Gastrocnemius medialis (tissue), 4 donors: ENCODE results near the gene IGFL1. TPM values are rescaled to one million over a fixed set of nuclear protein-coding genes. Genes with fewer than 3 reads are reported as not detected.
"Not testable (repeated sequence)": the region's sequence is repeated elsewhere in the genome, so short reads cannot be mapped to it uniquely, and the experiment has no call there.

Experiments used
- ATAC-seq, 2 donors: fragments of 150-250 bp; one replicate each; pipeline ENCODE4 v1.9.1; 2016
- DNase-seq, 2 donors: peaks; one replicate each; pipeline ENCODE4 v3.0.0-alpha.2; 2019
- H3K27ac ChIP-seq, 4 donors: fragments of 200-600 bp; sonication (generic); 1 replicate in 1 of 4; 2 replicates in 3 of 4; pipeline ENCODE4 v1.5.1; 2016 to 2018; ENCODE audit warnings: mild to moderate bottlenecking in 2 of 4, moderate library complexity in 1 of 4
- H3K27me3 ChIP-seq, 3 donors: fragments of 200-600 bp; sonication (generic) in 2 of 3; 1 replicate in 1 of 3; 2 replicates in 2 of 3; pipeline versions ENCODE4 v1.5.1 to v1.6.0; 2016 to 2019; ENCODE audit warnings: mild to moderate bottlenecking in 1 of 3, moderate library complexity in 1 of 3
- H3K36me3 ChIP-seq, 2 donors: fragments of 200-600 bp; sonication (generic) in 1 of 2; one replicate each; pipeline ENCODE4 v1.5.1; 2017 to 2018
- H3K4me1 ChIP-seq, 2 donors: fragments of 200-600 bp; sonication (generic) in 1 of 2; one replicate each; pipeline ENCODE4 v1.5.1; 2016 to 2017; ENCODE audit warnings: mild to moderate bottlenecking in 2 of 2
- H3K4me3 ChIP-seq, 4 donors: fragments of 200-600 bp; sonication (generic) in 3 of 4; 1 replicate in 1 of 4; 2 replicates in 3 of 4; pipeline ENCODE4 v1.5.1; 2016 to 2019; ENCODE audit warnings: mild to moderate bottlenecking in 2 of 4
- H3K9me3 ChIP-seq, 3 donors: fragments of 200-600 bp; sonication (generic) in 2 of 3; 1 replicate in 1 of 3; 2 replicates in 2 of 3; pipeline ENCODE4 v1.5.1; 2016 to 2019
- POLR2A ChIP-seq, 2 donors: fragments of 450-650 bp; IDR thresholded peaks; one replicate each; pipeline ENCODE4 v1.6.1; 2017; ENCODE audit warnings: antibody characterized with exemption in 2 of 2, mild to moderate bottlenecking in 2 of 2, moderate library complexity in 2 of 2
- in situ Hi-C, 4 donors: fragments of 200-750 bp; cut with MboI; loops; one replicate each; pipeline versions ENCODE4 v1.15.0 to v1.8.0; 2017; ENCODE audit warnings: low sequenced_read_pairs in 4 of 4
- intact Hi-C: fragments of 100-400 bp; cut with DNase I; formaldehyde crosslinking; loops from one replicate; pipeline ENCODE4 v1.15.1; 2023; ENCODE audit warnings: low total_unique reads
- total RNA-seq, 4 donors: library from RNA; depleted of rRNA; stranded (reverse); fragments of >200 nt; gene quantifications; one replicate each; pipeline versions ENCODE4 v1.1.0 to v1.2.3, GENCODE V29; 2016
- TF ChIP-seq, protein P1 (sequence below), 5 experiments: fragments of 450-650 bp in 3 of 5; fragments of 200-600 bp in 2 of 5; sonication (generic) in 2 of 5; IDR thresholded peaks in 4 of 5; conservative IDR thresholded peaks in 1 of 5; 1 replicate in 4 of 5; 2 replicates in 1 of 5; pipeline ENCODE4 v1.5.1; 2016 to 2019; ENCODE audit warnings: antibody characterized with exemption in 5 of 5, mild to moderate bottlenecking in 3 of 5, moderate library complexity in 3 of 5

IGFL1 gene
- total RNA-seq, 4 donors from 2014 or later = not detected

DNA sequence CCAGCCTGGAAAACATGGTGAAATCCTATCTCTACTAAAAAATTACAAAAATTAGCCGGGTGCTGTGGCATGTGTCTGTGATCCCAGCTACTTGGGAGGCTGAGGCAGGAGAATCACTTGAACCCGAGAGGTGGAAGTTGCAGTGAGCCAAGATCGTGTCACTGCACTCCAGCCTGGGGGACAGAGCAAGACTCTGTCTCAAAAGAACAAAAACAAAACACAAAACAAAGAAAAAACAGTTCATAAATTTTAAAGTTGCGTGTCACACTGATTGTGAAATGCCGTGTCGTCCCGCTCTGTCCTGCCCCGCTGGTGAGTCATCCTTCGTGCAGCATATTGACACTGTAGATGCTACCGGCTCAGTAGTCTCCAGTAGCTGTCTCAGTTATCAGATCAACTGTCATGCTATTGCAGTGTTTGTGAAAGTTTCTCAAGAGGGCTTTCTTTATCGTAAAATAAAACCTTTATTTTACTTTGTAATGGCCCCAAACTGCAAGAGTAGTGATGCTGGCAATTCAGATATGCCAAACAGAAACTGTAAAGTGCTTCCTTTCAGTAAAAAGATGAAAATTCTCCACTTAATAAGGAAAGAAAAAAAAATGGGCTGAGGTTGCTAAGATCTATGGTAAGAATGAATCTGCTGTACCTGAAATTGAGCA, 36.4 kb upstream of the IGFL1 start:
- in situ Hi-C loops = no loop called here
- Histone ChIP-seq H3K36me3 (no peaks in the 10 kb centered on the region), H3K27me3 (peaks cover 0 to 16% (median 13%) of the 10 kb centered on the region in 3 donors), H3K4me1 (peaks cover 0 to 12% of the 10 kb centered on the region in 2 donors), H3K4me3 (no peak overlapping the region), H3K9me3 (no peaks in the 10 kb centered on the region), H3K27ac (peak overlapping the region in 1 of 4 donors; percentile 63)
- DNase-seq (peak; percentile 46 to 68), ATAC-seq (peak; percentile 92 to 97)
- intact Hi-C loops = no loop called here
- TF ChIP-seq POLR2A (IDR thresholded peaks at IDR 0.05) = no peak
- TF ChIP-seq, protein P1, sequence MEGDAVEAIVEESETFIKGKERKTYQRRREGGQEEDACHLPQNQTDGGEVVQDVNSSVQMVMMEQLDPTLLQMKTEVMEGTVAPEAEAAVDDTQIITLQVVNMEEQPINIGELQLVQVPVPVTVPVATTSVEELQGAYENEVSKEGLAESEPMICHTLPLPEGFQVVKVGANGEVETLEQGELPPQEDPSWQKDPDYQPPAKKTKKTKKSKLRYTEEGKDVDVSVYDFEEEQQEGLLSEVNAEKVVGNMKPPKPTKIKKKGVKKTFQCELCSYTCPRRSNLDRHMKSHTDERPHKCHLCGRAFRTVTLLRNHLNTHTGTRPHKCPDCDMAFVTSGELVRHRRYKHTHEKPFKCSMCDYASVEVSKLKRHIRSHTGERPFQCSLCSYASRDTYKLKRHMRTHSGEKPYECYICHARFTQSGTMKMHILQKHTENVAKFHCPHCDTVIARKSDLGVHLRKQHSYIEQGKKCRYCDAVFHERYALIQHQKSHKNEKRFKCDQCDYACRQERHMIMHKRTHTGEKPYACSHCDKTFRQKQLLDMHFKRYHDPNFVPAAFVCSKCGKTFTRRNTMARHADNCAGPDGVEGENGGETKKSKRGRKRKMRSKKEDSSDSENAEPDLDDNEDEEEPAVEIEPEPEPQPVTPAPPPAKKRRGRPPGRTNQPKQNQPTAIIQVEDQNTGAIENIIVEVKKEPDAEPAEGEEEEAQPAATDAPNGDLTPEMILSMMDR (IDR thresholded peaks at IDR 0.05 in 4 of 5, conservative IDR thresholded peaks at IDR 0.05 in 1 of 5) = no peak

DNA sequence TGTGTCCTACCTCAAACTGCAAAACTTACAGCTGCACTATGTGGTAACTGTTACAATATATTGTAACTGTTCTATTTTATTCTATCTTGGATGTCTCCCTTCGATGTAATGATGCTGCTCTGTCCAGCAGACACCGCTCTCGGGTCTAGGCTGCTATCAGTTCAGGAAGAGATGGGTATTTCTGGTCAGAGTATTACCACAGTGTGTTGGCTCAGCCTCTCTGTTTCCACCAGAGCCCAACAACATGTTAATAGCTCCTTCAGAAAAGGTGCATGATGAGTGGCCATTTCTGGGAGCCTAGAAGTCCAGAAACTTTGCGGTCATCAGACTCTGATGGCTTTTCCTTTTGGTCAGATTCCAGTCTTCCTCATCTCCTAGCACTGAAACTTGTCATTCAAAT, 35.9 kb upstream of the IGFL1 start:
- Histone ChIP-seq H3K4me1 (peaks cover 0 to 12% of the 10 kb centered on the region in 2 donors), H3K27me3 (peaks cover 0 to 14% (median 8%) of the 10 kb centered on the region in 3 donors), H3K36me3 (no peaks in the 10 kb centered on the region), H3K4me3 (no peak overlapping the region), H3K27ac (peak overlapping the region in 1 of 4 donors; percentile 63), H3K9me3 (no peaks in the 10 kb centered on the region)
- TF ChIP-seq, protein P1 (IDR thresholded peaks at IDR 0.05 in 4 of 5, conservative IDR thresholded peaks at IDR 0.05 in 1 of 5) = no peak
- no peak for TF ChIP-seq POLR2A (IDR thresholded peaks at IDR 0.05)
- ATAC-seq (no peak), DNase-seq (no peak)
- in situ Hi-C loops (no loop called here), intact Hi-C loops (no loop called here)

DNA sequence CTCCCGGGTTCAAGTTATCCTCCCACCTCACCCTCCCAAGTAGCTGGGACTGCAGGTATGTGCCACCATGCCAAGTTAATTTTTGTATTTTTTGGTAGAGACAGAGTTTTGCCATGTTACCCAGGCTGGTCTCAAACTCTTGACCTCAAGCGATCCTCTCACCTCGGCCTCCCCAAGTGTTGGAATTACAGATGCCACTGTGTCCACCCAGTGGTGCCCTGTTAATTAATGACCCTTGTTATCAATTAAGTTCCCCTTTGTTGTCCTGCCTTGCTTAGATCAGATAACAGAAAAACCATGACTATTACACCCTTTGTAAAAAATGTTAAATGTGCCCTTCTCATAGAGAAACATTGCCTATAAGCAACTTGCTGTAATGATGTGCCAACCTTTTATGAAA, 34.4 kb upstream of the IGFL1 start:
- TF ChIP-seq, protein P1 (IDR thresholded peaks at IDR 0.05 in 4 of 5, conservative IDR thresholded peaks at IDR 0.05 in 1 of 5) = no peak
- no peak for TF ChIP-seq POLR2A (IDR thresholded peaks at IDR 0.05)
- H3K27ac ChIP-seq = no peak overlapping the region
- DNase-seq = no peak
- H3K4me3 ChIP-seq = no peak overlapping the region
- in situ Hi-C loops = no loop called here
- H3K4me1 ChIP-seq = peaks cover 0 to 12% of the 10 kb centered on the region in 2 donors
- no peaks in the 10 kb centered on the region for H3K36me3 ChIP-seq
- no peaks in the 10 kb centered on the region for H3K9me3 ChIP-seq
- intact Hi-C loops = no loop called here
- H3K27me3 ChIP-seq = peaks cover 0 to 5% (median 3%) of the 10 kb centered on the region in 3 donors
- no peak for ATAC-seq

DNA sequence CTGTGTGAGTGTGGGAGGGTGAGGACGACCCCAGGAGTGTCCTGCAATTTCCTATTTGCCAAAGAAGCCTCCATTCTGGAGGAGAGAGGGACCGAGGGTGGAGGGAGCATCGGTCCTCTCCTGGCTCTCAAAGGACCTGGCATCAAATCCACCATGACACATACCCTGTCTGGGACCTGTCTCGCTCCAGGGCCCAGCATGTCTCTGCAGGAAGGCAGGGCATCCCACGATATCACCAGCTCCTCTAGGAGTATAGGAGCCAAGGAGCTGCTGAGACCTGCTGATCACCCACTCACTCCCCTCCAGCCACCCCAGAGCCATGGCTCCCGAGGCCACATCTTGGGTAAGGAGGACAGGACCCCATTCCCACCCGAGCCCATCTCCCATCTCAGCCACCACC, 33.6 kb upstream of the IGFL1 start:
- H3K4me3 ChIP-seq = not testable (repeated sequence)

DNA sequence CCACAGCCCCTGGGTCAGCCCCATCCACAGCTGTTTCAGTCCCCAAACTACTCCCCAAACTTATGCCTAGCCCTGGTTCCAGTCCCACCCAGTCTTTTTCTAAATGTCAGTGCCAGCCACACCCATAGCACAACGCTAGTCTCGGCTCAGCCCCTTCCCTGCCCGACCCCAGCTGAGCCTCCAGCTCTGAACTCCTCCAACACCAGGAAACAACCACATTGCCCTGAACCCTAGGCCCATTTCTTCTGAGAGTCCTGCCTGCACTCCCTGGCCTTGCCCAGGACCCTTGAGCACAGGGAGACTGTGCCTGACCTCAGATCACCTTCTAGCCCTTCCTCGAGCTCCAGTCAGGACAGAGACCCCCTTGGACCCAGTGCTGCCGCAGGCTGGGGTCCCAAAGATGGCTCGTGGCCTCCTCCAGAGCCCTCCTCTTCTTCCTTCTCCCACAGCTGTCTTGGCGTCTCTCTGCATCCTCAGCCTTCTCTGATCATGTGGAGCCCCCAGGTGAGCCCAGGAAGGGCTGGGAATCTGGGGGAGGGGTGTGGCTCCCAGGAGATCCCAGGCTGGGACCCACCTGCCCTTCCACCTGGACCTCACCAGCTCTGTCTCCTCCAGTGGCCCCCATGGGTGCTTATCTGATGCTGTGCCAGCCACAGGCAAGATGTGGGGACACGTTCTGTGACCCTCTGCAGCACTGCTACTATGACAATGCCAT, 33.0 kb upstream of the IGFL1 start:
- Histone ChIP-seq H3K27ac (no peak overlapping the region), H3K36me3 (no peaks in the 10 kb centered on the region), H3K4me3 (no peak overlapping the region), H3K27me3 (peaks cover 0 to 7% (median 3%) of the 10 kb centered on the region in 3 donors), H3K4me1 (peaks cover 0 to 12% of the 10 kb centered on the region in 2 donors), H3K9me3 (no peaks in the 10 kb centered on the region)
- no peak for TF ChIP-seq POLR2A (IDR thresholded peaks at IDR 0.05)
- TF ChIP-seq, protein P1 (IDR thresholded peaks at IDR 0.05 in 4 of 5, conservative IDR thresholded peaks at IDR 0.05 in 1 of 5) = no peak
- intact Hi-C loops (no loop called here), in situ Hi-C loops (no loop called here)
- ATAC-seq (no peak), DNase-seq (no peak)

More for the DNA sequence above, 33.6 kb upstream of the IGFL1 start:
- H3K9me3 ChIP-seq, DNase-seq, H3K36me3 ChIP-seq, H3K27me3 ChIP-seq, intact Hi-C loops, in situ Hi-C loops, ATAC-seq, H3K27ac ChIP-seq: not testable (repeated sequence)
- H3K4me1 ChIP-seq = peaks cover 0 to 12% of the 10 kb centered on the region in 2 donors
